Tibial artery (tissue), 4 donors: ENCODE results near the gene CPED1.

Experiments used
- DNase-seq, 2 donors: peaks; one replicate each; pipeline ENCODE4 v3.0.0-alpha.2; 2019
- H3K27ac ChIP-seq, 2 donors: fragments of 200-600 bp; sonication (generic) in 1 of 2; 1 replicate in 1 of 2; 2 replicates in 1 of 2; pipeline ENCODE4 v1.5.1; 2018 to 2019; ENCODE audit warnings: mild to moderate bottlenecking in 1 of 2
- H3K27me3 ChIP-seq, 2 donors: fragments of 200-600 bp; sonication (generic) in 1 of 2; one replicate each; pipeline versions ENCODE4 v1.5.1 to v1.6.0; 2016 to 2019
- H3K36me3 ChIP-seq, 3 donors: fragments of 200-600 bp; sonication (generic) in 2 of 3; one replicate each; pipeline ENCODE4 v1.5.1; 2016 to 2019; ENCODE audit warnings: mild to moderate bottlenecking in 2 of 3
- H3K4me1 ChIP-seq, 4 donors: fragments of 200-600 bp; sonication (generic) in 2 of 4; 1 replicate in 3 of 4; 2 replicates in 1 of 4; pipeline ENCODE4 v1.5.1; 2016 to 2019
- H3K4me3 ChIP-seq, 2 donors: fragments of 200-600 bp; sonication (generic) in 1 of 2; 1 replicate in 1 of 2; 2 replicates in 1 of 2; pipeline ENCODE4 v1.5.1; 2018 to 2019; ENCODE audit warnings: mild to moderate bottlenecking in 2 of 2
- H3K9me3 ChIP-seq, 3 donors: fragments of 200-600 bp; sonication (generic) in 1 of 3; one replicate each; pipeline ENCODE4 v1.5.1; 2016 to 2019
- intact Hi-C: fragments of 100-400 bp; cut with DNase I; formaldehyde crosslinking; loops from one replicate; pipeline ENCODE4 v1.15.0; 2023; ENCODE audit warnings: low total_unique reads
- TF ChIP-seq, protein P1 (sequence below), 2 experiments: fragments of 200-600 bp in 1 of 2; fragments of 450-650 bp in 1 of 2; IDR thresholded peaks; one replicate each; pipeline ENCODE4 v1.5.1; 2017 to 2019; ENCODE audit warnings: antibody characterized with exemption in 2 of 2, mild to moderate bottlenecking in 1 of 2, moderate library complexity in 1 of 2

CPED1 gene

DNA sequence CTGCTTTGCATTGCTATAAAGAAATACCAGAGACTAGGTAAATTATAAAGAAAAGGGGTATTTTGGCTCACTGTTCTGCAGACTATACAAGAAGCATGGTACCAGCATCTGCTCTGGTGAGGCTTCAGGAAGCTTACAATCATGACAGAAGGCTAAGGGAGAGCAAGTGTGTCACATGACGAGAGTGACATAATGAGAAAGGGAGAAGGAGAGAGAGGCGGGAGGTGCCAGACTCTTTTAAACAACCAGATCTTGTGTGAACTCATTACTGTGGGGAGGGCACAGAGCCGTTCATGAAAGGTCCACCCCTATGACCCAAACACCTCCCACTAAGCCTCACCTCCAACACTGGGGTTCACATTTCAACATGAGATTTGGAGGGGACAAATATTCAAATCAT is 281.3 kb downstream of the CPED1 start:
- TF ChIP-seq, protein P1, sequence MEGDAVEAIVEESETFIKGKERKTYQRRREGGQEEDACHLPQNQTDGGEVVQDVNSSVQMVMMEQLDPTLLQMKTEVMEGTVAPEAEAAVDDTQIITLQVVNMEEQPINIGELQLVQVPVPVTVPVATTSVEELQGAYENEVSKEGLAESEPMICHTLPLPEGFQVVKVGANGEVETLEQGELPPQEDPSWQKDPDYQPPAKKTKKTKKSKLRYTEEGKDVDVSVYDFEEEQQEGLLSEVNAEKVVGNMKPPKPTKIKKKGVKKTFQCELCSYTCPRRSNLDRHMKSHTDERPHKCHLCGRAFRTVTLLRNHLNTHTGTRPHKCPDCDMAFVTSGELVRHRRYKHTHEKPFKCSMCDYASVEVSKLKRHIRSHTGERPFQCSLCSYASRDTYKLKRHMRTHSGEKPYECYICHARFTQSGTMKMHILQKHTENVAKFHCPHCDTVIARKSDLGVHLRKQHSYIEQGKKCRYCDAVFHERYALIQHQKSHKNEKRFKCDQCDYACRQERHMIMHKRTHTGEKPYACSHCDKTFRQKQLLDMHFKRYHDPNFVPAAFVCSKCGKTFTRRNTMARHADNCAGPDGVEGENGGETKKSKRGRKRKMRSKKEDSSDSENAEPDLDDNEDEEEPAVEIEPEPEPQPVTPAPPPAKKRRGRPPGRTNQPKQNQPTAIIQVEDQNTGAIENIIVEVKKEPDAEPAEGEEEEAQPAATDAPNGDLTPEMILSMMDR (IDR thresholded peaks at IDR 0.05), result no peak
- Histone ChIP-seq H3K9me3 (no peaks in the 10 kb centered on the region), H3K27ac (no peak overlapping the region), H3K36me3 (peaks cover 36 to 43% (median 39%) of the 10 kb centered on the region in 3 donors), H3K4me1 (no peaks in the 10 kb centered on the region), H3K27me3 (no peaks in the 10 kb centered on the region), H3K4me3 (no peak overlapping the region)
- intact Hi-C loops, result no loop called here
- DNase-seq, result no peak

DNA sequence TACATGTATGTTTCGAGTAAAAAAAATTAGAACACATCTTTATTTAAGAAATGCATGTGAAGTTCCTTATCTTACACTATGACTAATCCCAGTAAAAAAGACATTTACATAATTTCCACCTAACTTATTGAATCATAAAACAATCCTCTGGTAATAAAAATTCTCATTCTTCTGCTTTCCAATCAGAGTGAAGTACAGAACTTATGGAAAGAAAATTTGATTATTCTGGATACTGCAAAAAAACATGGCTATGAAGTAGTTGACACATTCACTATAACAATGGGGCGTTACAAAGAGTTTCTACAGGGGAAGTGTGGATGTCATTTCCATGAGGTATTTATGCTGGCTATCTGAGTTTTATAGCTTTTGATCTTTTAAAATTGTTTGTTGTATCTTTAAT is 282.6 kb downstream of the CPED1 start:
- H3K27me3 ChIP-seq, result no peaks in the 10 kb centered on the region
- DNase-seq, result no peak
- H3K9me3 ChIP-seq, result no peaks in the 10 kb centered on the region
- H3K4me1 ChIP-seq, result no peaks in the 10 kb centered on the region
- H3K4me3 ChIP-seq, result no peak overlapping the region
- no peak overlapping the region for H3K27ac ChIP-seq
- intact Hi-C loops, result no loop called here
- peaks cover 36 to 40% (median 39%) of the 10 kb centered on the region in 3 donors for H3K36me3 ChIP-seq
- TF ChIP-seq, protein P1 (IDR thresholded peaks at IDR 0.05), result no peak

DNA sequence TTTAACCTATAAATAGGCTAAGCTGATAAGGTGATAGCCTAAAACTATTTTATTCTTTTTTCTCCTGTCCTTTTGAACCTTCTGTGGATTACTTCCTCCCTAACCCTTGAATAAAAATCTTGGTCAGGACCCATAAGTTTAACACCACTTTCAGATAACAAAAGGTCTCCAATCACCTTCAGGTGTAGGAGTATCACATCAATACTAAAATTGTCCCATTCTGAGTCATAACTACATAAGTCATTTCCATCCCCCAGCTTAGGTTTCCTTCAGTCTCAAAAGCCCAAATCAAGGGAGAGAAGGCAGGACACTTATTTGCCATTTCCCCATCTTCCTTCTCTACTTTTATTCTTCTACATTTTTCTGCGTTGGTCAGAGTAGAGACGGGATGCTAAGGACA is 283.4 kb downstream of the CPED1 start:
- Histone ChIP-seq H3K27me3 (no peaks in the 10 kb centered on the region), H3K4me1 (no peaks in the 10 kb centered on the region), H3K36me3 (peaks cover 31 to 36% (median 34%) of the 10 kb centered on the region in 3 donors), H3K9me3 (no peaks in the 10 kb centered on the region), H3K4me3 (no peak overlapping the region), H3K27ac (no peak overlapping the region)
- intact Hi-C loops, result no loop called here
- DNase-seq, result no peak
- TF ChIP-seq, protein P1 (IDR thresholded peaks at IDR 0.05), result no peak

DNA sequence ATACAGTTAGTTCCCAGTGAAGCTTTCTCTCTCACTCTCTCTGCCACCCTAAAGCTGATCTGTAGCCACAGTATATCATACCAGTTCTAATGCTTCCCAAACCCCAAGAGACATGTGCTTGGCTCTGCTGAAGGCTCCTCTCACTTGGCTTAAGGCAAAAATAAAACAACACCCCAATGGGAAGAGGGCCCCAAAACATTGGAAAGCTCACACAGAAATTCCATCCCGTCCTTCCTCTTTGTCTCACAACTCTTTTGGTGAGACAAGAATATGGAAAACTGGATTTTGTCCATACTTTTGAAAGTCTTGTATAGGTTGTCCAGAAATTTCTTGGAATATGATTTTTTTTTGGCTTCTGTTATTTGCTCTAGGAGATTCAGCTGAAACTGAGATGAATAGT is 284.2 kb downstream of the CPED1 start:
- Histone ChIP-seq H3K4me3 (no peak overlapping the region), H3K4me1 (peaks cover 0 to 1% (median 0%) of the 10 kb centered on the region in 4 donors), H3K27ac (no peak overlapping the region), H3K9me3 (no peaks in the 10 kb centered on the region), H3K36me3 (peaks cover 25 to 31% (median 29%) of the 10 kb centered on the region in 3 donors), H3K27me3 (no peaks in the 10 kb centered on the region)
- intact Hi-C loops, result no loop called here
- DNase-seq, result no peak
- TF ChIP-seq, protein P1 (IDR thresholded peaks at IDR 0.05), result no peak

DNA sequence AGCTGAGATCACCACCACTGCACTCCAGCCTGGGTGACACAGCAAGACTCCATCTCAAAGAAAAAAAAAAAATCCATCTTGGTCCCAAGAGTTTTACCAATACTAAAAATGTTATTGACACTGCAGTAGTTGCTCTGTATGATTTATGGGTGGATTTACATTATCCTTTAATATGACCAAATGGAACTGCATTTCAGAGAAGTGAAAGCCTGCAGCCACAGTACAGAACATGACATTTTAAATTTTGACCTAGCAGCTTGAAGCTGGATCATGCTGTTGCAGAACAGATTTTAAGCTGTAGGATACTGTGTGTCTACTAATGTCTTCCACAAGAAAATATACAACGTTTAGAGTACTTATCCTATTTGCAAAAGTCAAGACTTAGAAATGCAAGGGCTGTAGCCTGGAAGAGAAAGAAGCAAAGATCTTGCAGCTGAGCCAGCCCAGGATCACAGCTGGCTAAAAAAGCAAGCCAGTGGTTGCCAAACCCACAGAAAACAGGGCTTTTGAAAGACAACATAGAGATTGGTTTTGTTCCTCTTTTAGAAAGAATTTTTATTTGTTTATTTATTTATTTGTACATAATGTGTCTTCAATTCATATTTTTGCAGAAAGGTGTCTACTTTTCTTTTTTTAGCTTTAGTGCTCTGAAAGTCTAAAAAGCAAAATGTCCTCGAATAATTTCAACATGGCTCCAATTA is 285.1 kb downstream of the CPED1 start:
- Histone ChIP-seq H3K36me3 (peaks cover 15 to 22% (median 19%) of the 10 kb centered on the region in 3 donors), H3K27ac (no peak overlapping the region), H3K9me3 (no peaks in the 10 kb centered on the region), H3K4me1 (peaks cover 0 to 11% (median 3%) of the 10 kb centered on the region in 4 donors), H3K4me3 (no peak overlapping the region), H3K27me3 (no peaks in the 10 kb centered on the region)
- TF ChIP-seq, protein P1 (IDR thresholded peaks at IDR 0.05), result no peak
- no peak for DNase-seq
- intact Hi-C loops, result no loop called here
